ENCODE results near the gene TMEM184B. TPM values are rescaled to one million over a fixed set of nuclear protein-coding genes. Genes with fewer than 3 reads are reported as not detected.

TMEM184B gene
- total and polyA plus RNA-seq, 2 of the 8 experiments (the other 6 are each of a cell fraction or from before 2014, with no cell fraction given): 41.6 to 81.0 TPM

DNA sequence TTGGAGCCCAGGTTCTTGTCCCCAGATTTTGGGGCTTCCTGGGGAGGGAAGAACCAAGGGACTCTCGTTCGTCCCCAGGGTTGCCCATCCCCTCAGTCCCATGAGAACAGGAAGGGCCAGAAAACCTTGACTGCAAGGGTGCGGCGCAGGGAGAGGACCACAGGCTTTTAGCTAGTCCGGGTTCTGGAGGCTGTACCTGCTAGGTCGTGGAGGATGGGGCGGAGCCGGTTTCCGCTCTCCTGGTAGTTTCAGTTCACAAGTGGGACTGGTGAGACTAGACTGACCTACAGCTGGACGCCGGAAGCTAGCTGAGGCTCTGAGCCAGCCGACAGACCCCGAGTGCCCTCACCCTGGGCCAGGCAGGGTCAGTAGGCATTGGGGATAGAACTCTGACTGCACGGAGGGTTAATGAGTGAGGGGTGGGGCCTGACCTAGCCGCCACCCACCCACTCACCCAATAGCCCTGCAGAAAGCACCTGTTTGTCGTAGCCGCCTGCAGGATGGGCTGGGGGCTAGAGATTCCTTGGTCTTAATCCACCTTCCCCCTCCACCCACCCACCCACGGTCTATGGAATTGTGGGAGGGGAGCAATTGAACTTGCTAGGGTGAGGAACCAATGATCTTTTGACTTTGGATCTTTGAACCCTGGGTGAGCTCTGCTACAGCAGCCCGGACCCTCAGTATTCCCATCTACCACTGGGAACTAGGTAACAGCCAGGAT is 69.6 kb downstream of the TMEM184B start (continued):
- TF ChIP-seq TAF1 (IDR thresholded peaks at IDR 0.05; ENCODE audit: low read depth, low read length) (peak; percentile 73), SP1 (IDR thresholded peaks at IDR 0.05; ENCODE audit: low read depth, low read length) (no peak), HDAC2 (IDR thresholded peaks at IDR 0.05; ENCODE audit: borderline replicate concordance in 1 of 2, low read depth in 2 of 2, low read length in 2 of 2) (0 out of 4 replicates have a peak, but pooled peaks of 1 of the 2 experiments have one; percentile 21), ZNF274 (IDR thresholded peaks at IDR 0.05; ENCODE audit: borderline replicate concordance, extremely low read depth, low read length) (no peak), CREB1 (IDR thresholded peaks at IDR 0.05) (no peak), RAD21 (IDR thresholded peaks at IDR 0.05 in 1 of 2, conservative IDR thresholded peaks at IDR 0.05 in 1 of 2; ENCODE audit: low read depth in 2 of 2, low read length in 2 of 2) (no peak), SP4 (IDR thresholded peaks at IDR 0.05; ENCODE audit: low read length) (no peak)
